Upper lobe of right lung (tissue), 1 donor: ENCODE results near the gene TMEM169. TPM values are rescaled to one million over a fixed set of nuclear protein-coding genes. Genes with fewer than 3 reads are reported as not detected.

ENCODE experiments used
- ATAC-seq: fragments of 200-7000 bp; cut with Tn5 transposase; one replicate; pipeline ENCODE4 v1.9.1; 2020; ENCODE audit warnings: mild to moderate bottlenecking, moderate library complexity
- DNase-seq: peaks from one replicate; pipeline ENCODE4 v3.0.0-alpha.2; 2020
- H3K27ac ChIP-seq: fragments of 200-600 bp; one replicate; pipeline ENCODE4 v1.8.0; 2022
- H3K27me3 ChIP-seq: fragments of 200-600 bp; one replicate; pipeline ENCODE4 v1.8.0; 2022; ENCODE audit warnings: mild to moderate bottlenecking
- H3K36me3 ChIP-seq: fragments of 200-600 bp; one replicate; pipeline ENCODE4 v1.8.0; 2022
- H3K4me1 ChIP-seq: fragments of 200-600 bp; one replicate; pipeline ENCODE4 v1.8.0; 2022
- H3K4me3 ChIP-seq: fragments of 200-600 bp; one replicate; pipeline ENCODE4 v1.8.0; 2022; ENCODE audit warnings: mild to moderate bottlenecking
- H3K9me3 ChIP-seq: fragments of 200-600 bp; one replicate; pipeline ENCODE4 v1.8.0; 2022
- intact Hi-C: fragments of 100-400 bp; cut with DNase I; formaldehyde crosslinking; loops from one replicate; pipeline ENCODE4 v1.11.0; 2022
- long read RNA-seq: library from polyadenylated mRNA; unstranded; transcript quantifications from one replicate; pipeline ENCODE4 v2.0.0, GENCODE V29; 2021
- total RNA-seq: library from RNA; stranded (reverse); fragmentation: NEBNext Ultra II Directional; extraction: Animal tissue kit (Norgen Biotek cat#: 25700); gene quantifications from one replicate; pipeline ENCODE4 v1.2.1, GENCODE V29; 2021
- TF ChIP-seq, protein P1 (sequence below): fragments of 200-600 bp; IDR thresholded peaks from one replicate; pipeline ENCODE4 v1.8.0; 2022; ENCODE audit warnings: antibody characterized with exemption
- donor health status: DM: no; HTN: yes; CAD: no; lungs with severe emphysema.

The TMEM169 gene, protein sequence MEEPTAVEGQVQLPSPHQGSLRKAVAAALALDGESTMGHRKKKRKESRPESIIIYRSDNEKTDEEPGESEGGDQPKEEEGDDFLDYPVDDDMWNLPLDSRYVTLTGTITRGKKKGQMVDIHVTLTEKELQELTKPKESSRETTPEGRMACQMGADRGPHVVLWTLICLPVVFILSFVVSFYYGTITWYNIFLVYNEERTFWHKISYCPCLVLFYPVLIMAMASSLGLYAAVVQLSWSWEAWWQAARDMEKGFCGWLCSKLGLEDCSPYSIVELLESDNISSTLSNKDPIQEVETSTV
- 1.4 TPM for total RNA-seq
- long read RNA-seq, partial matches to known transcripts = 1 of 7 reads
- long read RNA-seq, other reads (novel, unspliced or antisense) = 1 of 7 reads

DNA sequence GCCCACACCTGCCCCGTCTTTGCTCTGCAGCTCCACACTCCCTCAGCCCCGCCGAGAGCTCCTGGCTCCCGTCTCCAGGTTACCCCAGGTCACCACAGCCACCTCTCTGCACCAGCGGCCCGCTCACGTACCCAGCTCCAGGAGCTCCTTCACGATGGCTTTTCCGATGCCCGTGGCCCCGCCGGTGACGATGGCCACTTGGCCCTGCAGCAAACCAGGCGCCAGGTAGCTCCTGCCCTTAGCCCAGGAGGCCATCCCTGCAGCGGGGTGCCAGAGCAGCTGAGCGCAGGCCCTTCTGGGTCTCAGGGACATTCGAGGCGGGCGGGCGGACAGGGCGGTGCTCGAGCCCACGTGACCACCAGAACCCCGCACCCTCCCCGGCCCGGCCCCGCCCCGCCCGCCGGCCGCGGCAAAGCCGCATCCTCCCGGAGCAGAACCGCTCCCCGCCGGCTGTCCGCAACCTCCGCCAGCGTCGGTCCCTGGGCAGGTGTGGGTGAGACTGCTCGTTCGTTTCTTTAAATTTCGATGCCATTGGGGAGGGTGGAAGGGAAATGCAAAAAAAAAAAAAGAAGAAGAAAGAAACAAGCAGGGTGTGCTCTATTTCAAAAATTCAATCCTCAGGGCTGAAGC lies at the start of gene TMEM169, which contains the start of gene PECR:
TSS of gene TMEM169 (plus strand) at position 433 of the 630 bp plus-strand sequence. CDS start 14,045 bp downstream, outside the sequence.
TSS of gene PECR (minus strand) at position 323 of the 630 bp plus-strand sequence. CDS start at position 255, 68 bp downstream.
- ATAC-seq (peak; percentile 99), DNase-seq (peak; percentile 93)
- Histone ChIP-seq H3K36me3 (no peaks in the 10 kb centered on the region), H3K27me3 (no peaks in the 10 kb centered on the region), H3K4me3 (peak within 1 kb of the TSS; percentile 75), H3K27ac (peak within 1 kb of the TSS; percentile 71), H3K4me1 (peaks cover 16% of the 10 kb centered on the region), H3K9me3 (no peaks in the 10 kb centered on the region)
- TF ChIP-seq, protein P1, sequence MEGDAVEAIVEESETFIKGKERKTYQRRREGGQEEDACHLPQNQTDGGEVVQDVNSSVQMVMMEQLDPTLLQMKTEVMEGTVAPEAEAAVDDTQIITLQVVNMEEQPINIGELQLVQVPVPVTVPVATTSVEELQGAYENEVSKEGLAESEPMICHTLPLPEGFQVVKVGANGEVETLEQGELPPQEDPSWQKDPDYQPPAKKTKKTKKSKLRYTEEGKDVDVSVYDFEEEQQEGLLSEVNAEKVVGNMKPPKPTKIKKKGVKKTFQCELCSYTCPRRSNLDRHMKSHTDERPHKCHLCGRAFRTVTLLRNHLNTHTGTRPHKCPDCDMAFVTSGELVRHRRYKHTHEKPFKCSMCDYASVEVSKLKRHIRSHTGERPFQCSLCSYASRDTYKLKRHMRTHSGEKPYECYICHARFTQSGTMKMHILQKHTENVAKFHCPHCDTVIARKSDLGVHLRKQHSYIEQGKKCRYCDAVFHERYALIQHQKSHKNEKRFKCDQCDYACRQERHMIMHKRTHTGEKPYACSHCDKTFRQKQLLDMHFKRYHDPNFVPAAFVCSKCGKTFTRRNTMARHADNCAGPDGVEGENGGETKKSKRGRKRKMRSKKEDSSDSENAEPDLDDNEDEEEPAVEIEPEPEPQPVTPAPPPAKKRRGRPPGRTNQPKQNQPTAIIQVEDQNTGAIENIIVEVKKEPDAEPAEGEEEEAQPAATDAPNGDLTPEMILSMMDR = no peak
- intact Hi-C loops = no loop called here

DNA sequence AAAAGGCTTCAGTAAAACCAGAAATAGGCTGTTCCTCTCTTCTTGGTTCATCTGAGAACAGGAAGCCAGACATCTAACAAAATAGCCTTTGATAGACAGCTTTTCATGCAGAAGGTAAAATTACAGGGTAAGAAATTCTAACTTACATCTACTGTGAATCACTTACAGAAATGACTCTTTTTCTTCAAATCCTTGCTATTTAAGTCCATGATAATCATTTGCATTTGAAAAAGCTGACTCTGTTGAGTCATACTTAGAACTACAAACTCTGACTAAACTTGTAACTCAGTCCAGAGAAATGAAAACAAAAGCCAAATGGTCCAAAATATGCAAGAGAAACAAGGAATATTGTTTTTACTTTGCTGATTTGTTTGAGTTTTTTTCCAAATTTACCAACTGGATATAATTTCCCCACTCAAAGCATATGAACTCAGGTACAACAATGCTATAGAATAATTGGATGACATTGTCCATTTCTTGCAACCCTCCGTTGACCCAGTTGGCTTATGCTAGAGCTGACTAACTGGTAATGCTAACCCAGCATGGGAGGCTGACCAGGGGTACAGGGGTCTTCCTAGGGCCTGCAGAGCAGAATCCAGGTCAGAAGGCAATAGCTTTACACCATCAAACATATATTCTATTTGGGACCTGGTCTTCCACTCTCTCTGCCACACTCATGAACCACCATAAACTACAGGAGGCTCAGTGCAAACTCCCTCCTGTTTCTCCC lies 49.6 kb upstream of the TMEM169 start:
- DNase-seq = no peak
- no peaks in the 10 kb centered on the region for H3K27me3 ChIP-seq
- H3K4me1 ChIP-seq = no peaks in the 10 kb centered on the region
- H3K36me3 ChIP-seq = peaks cover 17% of the 10 kb centered on the region
- no peak overlapping the region for H3K27ac ChIP-seq
- TF ChIP-seq, protein P1 = no peak
- no peak for ATAC-seq
- H3K4me3 ChIP-seq = no peak overlapping the region
- no peaks in the 10 kb centered on the region for H3K9me3 ChIP-seq
- intact Hi-C loops = no loop called here

DNA sequence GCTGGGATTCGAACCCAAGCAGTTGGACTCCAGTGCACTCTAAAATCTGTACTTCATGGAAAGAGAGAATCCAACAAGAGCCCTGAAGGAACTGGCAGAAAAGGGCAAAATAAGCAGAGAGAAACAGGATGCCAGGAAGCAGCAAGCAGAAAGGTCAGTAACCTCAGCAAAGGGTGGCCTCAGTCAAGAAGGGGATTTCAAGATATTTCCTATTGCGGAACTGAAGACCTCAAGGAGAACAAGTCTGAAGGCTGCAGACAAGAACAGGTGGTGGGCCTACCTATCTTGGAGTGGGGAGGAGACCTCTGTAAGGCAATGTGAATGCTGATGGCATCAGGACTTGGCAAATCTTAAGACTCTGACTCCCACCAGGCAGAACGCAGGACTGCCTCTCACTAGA lies 48.3 kb upstream of the TMEM169 start:
- TF ChIP-seq, protein P1 = no peak
- Histone ChIP-seq H3K4me1 (no peaks in the 10 kb centered on the region), H3K4me3 (no peak overlapping the region), H3K27ac (no peak overlapping the region), H3K27me3 (no peaks in the 10 kb centered on the region), H3K9me3 (no peaks in the 10 kb centered on the region), H3K36me3 (peaks cover 22% of the 10 kb centered on the region)
- no peak for ATAC-seq
- no peak for DNase-seq
- intact Hi-C loops = no loop called here

DNA sequence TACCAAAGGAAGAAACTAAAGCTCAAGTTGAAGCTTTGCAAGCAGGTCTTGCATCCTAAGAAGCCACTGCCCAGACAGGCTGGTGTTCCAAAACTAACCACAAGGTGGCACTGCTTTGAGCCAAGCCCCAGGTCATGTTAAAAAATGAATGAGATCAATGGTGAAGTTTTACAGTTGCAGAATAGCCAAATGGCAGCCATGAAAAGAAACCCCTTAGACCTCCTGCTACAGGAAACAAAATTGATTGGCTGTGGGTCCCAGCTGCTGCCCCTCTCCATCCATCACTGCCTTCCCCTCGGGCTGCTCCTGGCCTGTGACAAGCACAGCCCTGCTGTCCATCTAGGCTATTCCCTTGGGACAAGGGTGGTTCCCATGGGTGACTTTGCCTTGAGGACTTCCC lies 47.7 kb upstream of the TMEM169 start:
- TF ChIP-seq, protein P1 = peak; percentile 93

DNA sequence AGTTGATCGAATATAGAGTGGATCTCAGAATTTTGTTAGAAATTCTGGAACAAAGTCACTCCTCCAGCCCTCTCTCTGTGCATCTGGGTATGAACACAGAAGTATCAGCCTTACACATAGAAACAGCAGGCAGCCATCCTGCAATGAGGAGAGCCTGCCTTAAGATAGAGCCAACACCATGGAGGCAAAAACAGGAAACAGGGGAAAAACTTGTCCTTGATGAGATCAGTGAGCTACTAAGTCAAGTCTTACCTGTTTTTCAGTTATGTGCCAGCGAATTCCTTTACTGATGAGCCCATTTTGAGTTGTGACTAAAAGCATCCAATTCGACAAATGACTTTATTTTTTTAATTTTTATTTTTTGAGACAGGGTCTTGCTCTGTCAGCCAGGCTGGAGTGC lies 41.8 kb upstream of the TMEM169 start:
- no peak overlapping the region for H3K4me3 ChIP-seq
- DNase-seq (no peak), ATAC-seq (no peak)
- no peaks in the 10 kb centered on the region for H3K4me1 ChIP-seq
- H3K27ac ChIP-seq = no peak overlapping the region
- H3K36me3 ChIP-seq = peaks cover 34% of the 10 kb centered on the region
- intact Hi-C loops = no loop called here
- TF ChIP-seq, protein P1 = no peak
- no peaks in the 10 kb centered on the region for H3K9me3 ChIP-seq
- no peaks in the 10 kb centered on the region for H3K27me3 ChIP-seq

More for the DNA sequence above, 47.7 kb upstream of the TMEM169 start:
- H3K27ac ChIP-seq = no peak overlapping the region
- no peak overlapping the region for H3K4me3 ChIP-seq
- peaks cover 19% of the 10 kb centered on the region for H3K36me3 ChIP-seq
- no peaks in the 10 kb centered on the region for H3K9me3 ChIP-seq
- no peaks in the 10 kb centered on the region for H3K4me1 ChIP-seq
- DNase-seq (no peak), ATAC-seq (peak; percentile 91)
- H3K27me3 ChIP-seq = no peaks in the 10 kb centered on the region
- intact Hi-C loops = no loop called here
